Calu3 (cell line): ENCODE results near the gene IQCM. TPM values are rescaled to one million over a fixed set of nuclear protein-coding genes. Genes with fewer than 3 reads are reported as not detected.
A peak's percentile ranks its signal among the peaks of the same experiment; 100 is the strongest.

Experiments
- Bru-seq: library from RNA; stranded (reverse); fragments of 400-500 nt; gene quantifications from one replicate; lab custom pipeline; 2021; lab: Mats Ljungman, UMichigan
- BruChase-seq, 2 experiments: library from RNA; stranded (reverse); fragments of 400-500 nt; gene quantifications; one replicate each; lab custom pipeline; 2021; lab: Mats Ljungman, UMichigan
- BruUV-seq: library from RNA; stranded (reverse); fragments of 400-500 nt; replicated peaks from 2 replicates; lab custom pipeline; 2021; lab: Mats Ljungman, UMichigan
- CTCF ChIA-PET: fragments of 300-600 bp; sonication (Branson Sonifier 250); formaldehyde crosslinking; loops from one replicate; lab custom pipeline; 2022; ENCODE audit warnings: antibody characterized with exemption; lab: Charles Lee
- DNase-seq: peaks from one replicate; pipeline ENCODE4 v3.0.0; 2022
- H3K27ac Mint-ChIP-seq: one replicate; pipeline ENCODE4 v1.8.0; 2022; ENCODE audit warnings: mixed read lengths; ENCODE audit not compliant: unreplicated experiment
- H3K27me3 Mint-ChIP-seq: one replicate; pipeline ENCODE4 v1.8.0; 2022; ENCODE audit warnings: mixed read lengths; ENCODE audit not compliant: unreplicated experiment
- H3K36me3 Mint-ChIP-seq: one replicate; pipeline ENCODE4 v1.8.0; 2022; ENCODE audit warnings: mild to moderate bottlenecking, moderate library complexity, mixed read lengths; ENCODE audit not compliant: insufficient read depth, unreplicated experiment
- H3K4me1 Mint-ChIP-seq: one replicate; pipeline ENCODE4 v1.8.0; 2022; ENCODE audit warnings: mild to moderate bottlenecking, low read depth, mixed read lengths; ENCODE audit not compliant: unreplicated experiment
- H3K4me3 Mint-ChIP-seq: one replicate; pipeline ENCODE4 v1.8.0; 2022; ENCODE audit warnings: mild to moderate bottlenecking, low read depth, moderate library complexity, mixed read lengths; ENCODE audit not compliant: unreplicated experiment
- H3K9me3 Mint-ChIP-seq: one replicate; pipeline ENCODE4 v1.8.0; 2022; ENCODE audit warnings: low read depth, mixed read lengths; ENCODE audit not compliant: unreplicated experiment
- CTCF ChIP-seq: fragments of 200-600 bp; IDR thresholded peaks from one replicate; pipeline ENCODE4 v1.8.0; 2022; ENCODE audit warnings: antibody characterized with exemption; ENCODE audit not compliant: unreplicated experiment
- intact Hi-C: fragments of 100-400 bp; cut with micrococcal nuclease; formaldehyde crosslinking; loops from one replicate; pipeline ENCODE4 v1.10.0; 2022; ENCODE audit not compliant: unreplicated experiment
- long read RNA-seq: library from polyadenylated mRNA; stranded (forward); transcript quantifications from one replicate; pipeline ENCODE4 v2.0.0, GENCODE V29; 2022
- total RNA-seq: library from RNA; stranded (reverse); gene quantifications from 2 replicates; pipeline ENCODE4 v1.2.3, GENCODE V29; 2022

Gene IQCM, protein sequence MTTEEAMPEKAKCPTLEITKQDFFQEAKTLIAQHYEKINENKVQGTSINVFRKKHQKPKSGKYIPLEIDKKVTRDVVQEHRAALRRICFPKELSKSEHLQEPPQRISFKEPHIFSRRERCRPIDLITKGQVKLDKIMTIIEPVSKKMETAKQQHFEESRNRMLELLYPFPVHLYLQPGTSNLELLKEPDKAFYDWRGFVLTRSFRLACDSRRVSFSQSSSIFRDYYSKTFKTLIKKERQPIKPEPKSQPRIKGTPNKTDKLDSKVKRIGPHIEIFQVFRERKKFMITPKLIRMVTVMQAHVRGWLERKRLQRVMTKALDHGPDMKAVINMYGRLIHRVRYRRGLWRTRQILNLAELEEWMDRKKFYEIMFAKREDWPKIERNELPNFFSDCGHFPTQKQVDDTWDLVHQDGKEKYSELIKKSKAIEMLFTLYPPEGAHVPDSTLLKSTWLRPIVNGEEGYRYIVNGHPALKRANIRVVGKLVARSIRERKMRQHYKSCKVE
- total RNA-seq (not detected in 2 replicates), Bru-seq, nascent RNA (percentile 3 among the genes with signal in this experiment), BruChase-seq, experiment 1, labeled RNA remaining after a 6-hour chase (percentile 1 among the genes with signal in this experiment), BruChase-seq, experiment 2, labeled RNA remaining after a 2-hour chase (percentile 4 among the genes with signal in this experiment)
- long read RNA-seq, result 0 reads

GRCh38 chr4:149815743-149816142 is at the start of gene IQCM:
TSS of gene IQCM (minus strand) at chr4:149815843. CDS start at chr4:149742691, 73,152 bp downstream.
- Mint-ChIP-seq H3K27ac (no peak within 1 kb of the TSS), H3K4me1 (peaks cover 8% of the 10 kb centered on the region), H3K9me3 (no peaks in the 10 kb centered on the region), H3K27me3 (no peaks in the 10 kb centered on the region), H3K4me3 (no peak within 1 kb of the TSS), H3K36me3 (no peaks in the 10 kb centered on the region)
- BruUV-seq, result no TSS peak
- CTCF ChIA-PET, result no interaction called here
- intact Hi-C loops, result no loop called here
- TF ChIP-seq CTCF, result no peak
- no peak for DNase-seq

GRCh38 chr4:149857446-149857845 is 41.8 kb upstream of the IQCM start:
- no peaks in the 10 kb centered on the region for H3K9me3 Mint-ChIP-seq
- H3K27me3 Mint-ChIP-seq, result no peaks in the 10 kb centered on the region
- intact Hi-C loops, result no loop called here
- H3K4me3 Mint-ChIP-seq, result no peak overlapping the region
- no peaks in the 10 kb centered on the region for H3K4me1 Mint-ChIP-seq
- no TSS peak for BruUV-seq
- no peak for TF ChIP-seq CTCF
- H3K36me3 Mint-ChIP-seq, result no peaks in the 10 kb centered on the region
- no peak overlapping the region for H3K27ac Mint-ChIP-seq
- CTCF ChIA-PET, result no interaction called here
- DNase-seq, result no peak

DNA sequence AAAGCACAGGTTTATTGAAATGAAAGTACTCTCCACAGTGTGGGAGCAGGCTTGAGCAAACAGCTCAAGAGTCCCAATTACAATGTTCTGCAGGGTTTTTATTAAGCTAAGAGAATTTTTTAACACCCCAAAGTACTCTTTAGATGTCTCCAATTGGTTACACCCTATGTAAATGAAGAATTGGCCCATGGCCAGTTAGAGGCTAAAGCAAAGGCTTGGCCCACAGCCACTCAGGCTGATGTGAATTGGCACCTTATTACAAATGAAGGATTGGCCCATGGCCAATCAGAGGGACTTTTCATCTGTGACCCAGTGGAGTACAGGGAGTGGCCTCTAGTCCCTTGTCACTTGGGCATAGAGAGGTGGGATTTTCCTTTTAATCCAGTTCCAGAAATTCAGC is 30.1 kb upstream of the IQCM start:
- H3K27me3 Mint-ChIP-seq, result no peaks in the 10 kb centered on the region
- no peaks in the 10 kb centered on the region for H3K36me3 Mint-ChIP-seq
- peaks cover 6% of the 10 kb centered on the region for H3K9me3 Mint-ChIP-seq
- intact Hi-C loops, result no loop called here
- H3K27ac Mint-ChIP-seq, result no peak overlapping the region
- H3K4me1 Mint-ChIP-seq, result no peaks in the 10 kb centered on the region
- peak; percentile 11 for DNase-seq
- CTCF ChIA-PET, result no interaction called here
- no peak overlapping the region for H3K4me3 Mint-ChIP-seq
- TF ChIP-seq CTCF, result no peak
- BruUV-seq, result no TSS peak

GRCh38 chr4:149841686-149842085 is 26.0 kb upstream of the IQCM start:
- Mint-ChIP-seq H3K27ac (no peak overlapping the region), H3K27me3 (no peaks in the 10 kb centered on the region), H3K36me3 (no peaks in the 10 kb centered on the region), H3K9me3 (no peaks in the 10 kb centered on the region), H3K4me3 (no peak overlapping the region), H3K4me1 (no peaks in the 10 kb centered on the region)
- intact Hi-C loops, result no loop called here
- TF ChIP-seq CTCF, result no peak
- DNase-seq, result no peak
- CTCF ChIA-PET, result no interaction called here
- no TSS peak for BruUV-seq
